GM19467 (cell line): ENCODE measurements around the gene NMNAT1.
A peak's percentile ranks its signal among the peaks of the same experiment; 100 is the strongest.
"Not testable (repeated sequence)": the region's sequence is repeated elsewhere in the genome, so short reads cannot be mapped to it uniquely, and the experiment has no call there.

Experiments
- ATAC-seq: cut with Tn5 transposase; IDR thresholded peaks from one replicate; pipeline ENCODE4 v1.9.1; 2021; ENCODE audit warnings: mild to moderate bottlenecking, moderate library complexity; ENCODE audit not compliant: unreplicated experiment

The NMNAT1 gene

DNA sequence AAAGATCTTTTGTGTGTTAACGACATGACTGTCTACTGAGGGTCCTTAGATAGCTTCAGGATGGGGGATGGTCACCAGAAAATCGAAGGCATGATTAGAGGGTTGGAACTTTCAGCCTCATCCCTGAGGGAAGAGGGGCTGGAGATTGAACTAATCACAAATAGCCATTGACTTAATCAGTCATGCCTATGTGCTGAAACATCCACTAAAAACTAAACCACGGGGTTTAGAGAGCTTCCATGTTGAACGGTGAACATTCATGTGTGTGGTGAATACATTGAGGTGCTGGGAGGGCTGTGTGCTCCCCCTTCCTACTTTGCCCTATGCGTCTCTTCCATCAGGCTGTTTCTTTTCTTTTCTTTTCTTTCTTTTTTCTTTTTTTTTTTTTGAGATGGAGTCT lies 70.7 kb downstream of the NMNAT1 start:
- no peak for ATAC-seq

DNA sequence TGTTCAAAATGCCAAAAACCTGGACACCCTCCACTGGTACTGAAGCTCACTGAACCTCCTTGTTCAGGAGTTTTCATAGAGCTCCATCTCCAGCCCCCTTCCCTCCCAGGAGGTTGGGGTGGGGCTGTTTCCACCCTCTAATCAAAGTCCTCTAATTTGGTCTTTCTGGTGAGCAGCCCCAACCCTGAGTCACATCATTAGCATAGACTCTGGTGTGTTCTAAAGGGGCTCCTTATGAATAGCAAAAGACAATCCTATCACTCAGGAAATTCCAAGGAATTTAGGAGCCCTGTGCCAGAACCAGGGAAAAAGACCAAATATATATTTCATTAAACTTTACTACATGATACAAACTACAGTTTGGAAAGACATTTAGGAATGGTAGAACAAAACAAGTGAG lies 76.3 kb downstream of the NMNAT1 start:
- ATAC-seq, result no peak

DNA sequence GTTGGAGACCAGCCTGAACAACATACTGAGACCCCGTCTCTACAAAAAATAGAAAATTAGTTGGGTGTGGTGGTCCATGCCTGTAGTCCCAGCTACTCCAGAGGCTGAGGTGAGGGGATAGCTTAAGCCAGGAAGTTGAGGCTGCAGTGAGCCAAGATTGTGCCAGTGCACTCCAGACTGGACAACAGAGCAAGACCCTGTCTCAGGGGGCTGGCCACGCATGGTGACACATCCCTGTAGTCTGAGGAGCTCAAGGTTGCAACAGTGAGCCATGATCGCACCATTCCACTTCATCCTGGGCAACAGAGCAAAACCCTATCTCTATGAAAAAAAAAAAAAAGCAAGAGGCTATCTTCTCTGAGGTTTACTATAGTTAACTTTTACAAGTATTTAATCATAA lies 76.8 kb downstream of the NMNAT1 start:
- no peak for ATAC-seq

DNA sequence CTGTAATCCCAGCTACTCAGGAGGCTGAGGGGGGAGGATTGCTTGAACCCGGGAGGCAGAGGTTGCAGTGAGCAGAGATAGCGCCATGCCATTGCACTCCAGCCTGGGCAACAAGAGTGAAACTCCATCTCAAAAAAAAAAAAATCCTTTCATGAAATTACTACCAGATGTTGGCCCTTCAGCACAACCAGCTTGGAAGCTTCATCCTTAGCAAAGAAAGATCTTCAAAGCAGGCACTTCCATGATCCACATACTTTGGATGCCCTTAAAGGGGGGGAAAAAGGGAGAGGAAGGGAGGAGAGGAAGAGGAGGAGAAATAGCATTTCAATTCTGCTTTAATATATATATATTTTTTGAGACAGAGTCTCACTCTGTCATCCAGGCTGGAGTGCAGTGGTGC lies 77.4 kb downstream of the NMNAT1 start:
- not testable (repeated sequence) for ATAC-seq

DNA sequence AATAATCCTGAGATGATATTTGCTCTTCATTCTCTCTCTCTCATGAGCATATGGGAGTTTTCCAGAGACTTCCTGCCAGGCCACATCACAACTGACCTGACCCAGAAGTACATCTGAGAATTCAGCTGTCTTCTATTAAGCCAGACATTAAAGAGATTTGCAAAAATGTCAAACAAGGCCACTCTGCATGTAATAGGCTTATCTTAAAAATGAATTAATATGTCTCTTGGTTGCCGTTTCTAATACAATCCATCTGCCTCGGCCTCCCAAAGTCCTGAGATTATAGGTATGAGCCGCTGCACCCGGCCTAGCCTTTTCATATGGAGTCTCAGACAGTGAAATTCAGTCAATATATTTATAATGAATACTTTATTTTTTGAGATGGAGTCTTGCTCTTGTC lies 78.7 kb downstream of the NMNAT1 start:
- not testable (repeated sequence) for ATAC-seq

DNA sequence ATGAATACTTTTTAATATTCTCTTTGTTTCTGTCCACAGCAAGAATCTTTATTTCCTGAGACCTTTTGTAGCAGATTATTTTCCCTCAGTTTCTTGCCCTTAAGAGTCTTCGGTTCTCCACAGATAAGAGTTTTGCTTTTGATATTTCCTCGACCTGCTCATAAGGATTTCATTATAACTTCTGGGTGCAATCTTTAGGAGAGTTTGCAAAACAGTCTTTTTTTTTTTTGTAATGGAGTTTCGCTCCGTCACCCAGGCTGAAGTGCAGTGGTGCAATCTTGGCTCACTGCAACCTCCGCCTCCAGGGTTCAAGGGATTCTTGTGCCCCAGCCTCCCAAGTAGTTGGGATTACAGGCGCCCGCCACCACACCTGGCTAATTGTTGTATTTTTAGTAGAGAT lies 79.4 kb downstream of the NMNAT1 start:
- ATAC-seq, result no peak

DNA sequence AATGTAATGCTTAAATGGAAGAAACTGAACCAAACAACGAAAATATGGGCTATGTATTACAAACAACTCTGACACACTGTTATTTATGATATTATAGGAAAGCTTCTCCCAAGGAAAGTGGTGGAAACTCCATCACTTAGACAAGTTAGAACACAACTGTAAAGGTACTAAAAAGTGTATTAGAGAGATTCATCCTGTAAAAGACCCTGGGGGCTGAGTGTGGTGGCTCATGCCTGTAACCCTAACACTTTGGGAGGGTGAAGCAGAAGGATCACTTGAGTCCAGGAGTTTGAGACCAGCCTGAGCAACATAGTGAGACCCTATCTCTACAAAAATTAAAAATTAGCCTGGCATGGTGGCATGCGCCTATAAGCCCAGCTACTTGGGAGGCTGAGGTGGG lies 82.1 kb downstream of the NMNAT1 start:
- ATAC-seq, result no peak

DNA sequence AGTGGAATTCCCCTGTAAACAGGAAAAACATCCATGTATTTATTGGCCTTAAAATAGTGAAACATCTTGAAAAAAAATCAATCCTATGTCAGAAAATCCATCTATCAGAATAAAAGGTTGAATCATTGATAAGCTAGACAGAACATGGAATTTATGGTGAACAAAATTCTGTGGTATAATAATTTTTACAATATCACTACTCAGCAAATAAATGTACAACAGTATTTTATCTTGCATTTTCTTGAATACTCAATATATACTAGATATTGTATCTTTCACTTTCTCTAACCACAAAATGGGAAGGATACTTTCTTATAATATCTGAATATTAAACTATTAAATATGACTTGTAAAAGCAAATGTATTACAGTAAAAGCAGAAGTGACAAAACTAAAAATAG lies 83.8 kb downstream of the NMNAT1 start:
- ATAC-seq, result no peak

DNA sequence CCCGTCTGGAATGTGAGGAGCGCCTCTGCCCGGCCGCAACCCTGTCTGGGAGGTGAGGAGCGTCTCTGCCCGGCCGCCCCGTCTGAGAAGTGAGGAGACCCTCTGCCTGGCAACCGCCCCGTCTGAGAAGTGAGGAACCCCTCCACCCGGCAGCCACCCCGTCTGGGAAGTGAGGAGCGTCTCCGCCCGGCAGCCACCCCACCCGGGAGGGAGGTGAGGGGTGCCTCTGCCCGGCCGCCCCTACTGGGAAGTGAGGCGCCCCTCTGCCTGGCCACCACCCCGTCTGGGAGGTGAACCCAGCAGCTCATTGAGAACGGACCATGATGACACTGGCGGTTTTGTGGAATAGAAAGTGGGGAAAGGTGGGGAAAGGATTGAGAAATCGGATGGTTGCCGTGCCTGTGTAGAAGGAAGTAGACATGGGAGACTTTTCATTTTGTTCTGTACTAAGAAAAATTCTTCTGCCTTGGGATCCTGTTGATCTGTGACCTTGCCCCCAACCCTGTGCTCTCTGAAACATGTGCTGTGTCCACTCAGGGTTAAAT lies 85.8 kb downstream of the NMNAT1 start:
- ATAC-seq, result not testable (repeated sequence)

DNA sequence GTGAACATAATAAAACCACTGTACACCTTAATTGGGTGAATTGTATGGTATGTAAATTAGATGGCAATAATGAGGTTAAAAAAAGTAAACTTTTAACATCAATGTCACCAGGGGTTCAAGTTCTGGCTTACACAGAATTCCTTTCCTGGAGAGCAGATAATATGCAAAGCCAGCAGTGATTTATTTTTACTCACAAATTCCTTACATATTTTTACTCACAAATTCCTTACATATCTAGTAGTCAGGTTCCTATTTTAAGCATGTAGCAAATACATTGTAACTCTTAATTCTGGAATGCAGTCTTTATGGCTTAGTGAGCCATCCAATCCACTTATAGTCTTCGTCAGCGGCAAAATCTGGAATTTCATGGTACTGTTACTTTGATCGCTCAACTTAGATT lies 88.2 kb downstream of the NMNAT1 start:
- no peak for ATAC-seq

DNA sequence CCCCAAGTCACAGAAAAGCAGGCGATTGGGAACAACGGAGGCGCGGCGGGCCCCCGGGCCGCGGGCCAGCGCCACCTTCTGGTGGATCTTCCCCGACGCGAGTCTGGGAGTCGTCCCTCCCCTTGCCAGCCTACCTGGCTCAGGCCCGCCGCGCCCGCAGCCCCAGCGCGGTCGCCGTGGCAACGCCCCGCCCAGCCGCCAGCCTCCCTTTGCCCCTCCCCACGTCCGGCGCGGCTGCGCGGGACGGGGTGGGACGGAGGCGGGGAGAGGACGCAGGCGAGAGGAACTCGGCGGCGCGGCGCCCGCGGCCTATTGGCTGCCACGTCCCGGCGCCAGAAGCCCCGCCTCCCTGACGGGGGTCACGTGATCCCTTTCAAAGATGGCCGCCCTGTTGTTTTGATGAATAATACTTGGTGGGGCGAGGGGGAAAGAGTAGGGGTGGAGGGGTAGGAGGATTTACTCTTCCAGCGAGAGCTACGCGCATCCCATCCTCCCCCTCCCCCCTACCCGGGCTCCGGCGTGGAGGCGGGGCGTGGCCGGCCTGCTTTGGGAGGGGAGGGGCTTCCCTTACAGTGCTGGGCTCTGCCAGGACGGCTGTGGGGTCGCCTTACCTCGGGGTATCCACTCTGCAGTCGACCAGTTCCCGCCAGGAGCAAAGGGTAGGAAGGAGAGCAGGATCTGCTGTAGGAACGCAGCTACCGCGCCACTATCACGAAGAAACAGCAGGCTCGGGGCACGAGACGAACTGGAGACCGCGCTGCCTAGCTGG lies 89.5 kb downstream of the NMNAT1 start, which contains the start of gene UBE4B:
UBE4B (plus strand) TSS at position 369 of the 769 bp plus-strand sequence. CDS start 713 bp downstream, outside the sequence.
- ATAC-seq, result peak; percentile 95

DNA sequence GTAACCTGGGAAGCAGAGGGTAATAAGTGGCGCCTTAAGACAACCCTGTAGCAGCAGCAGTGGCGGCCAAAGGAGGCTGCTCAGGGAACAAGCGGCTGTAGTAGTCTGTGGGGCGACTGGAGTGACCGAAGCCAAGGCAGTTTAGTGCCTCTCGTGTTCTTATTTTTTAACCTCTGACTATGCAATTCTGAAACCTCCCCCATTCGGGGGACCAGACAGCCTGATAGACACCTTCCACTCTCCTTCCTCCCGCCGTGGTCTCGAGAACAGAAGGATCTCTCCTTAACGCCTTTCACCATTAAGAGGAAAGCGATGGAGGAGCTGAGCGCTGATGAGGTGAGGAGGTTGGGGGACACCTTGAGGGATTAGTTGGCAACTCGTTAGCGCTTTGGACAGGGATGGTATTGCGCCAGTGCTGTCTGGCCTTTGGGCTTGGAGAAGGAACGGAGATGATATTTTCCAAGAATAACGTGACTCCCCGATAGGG lies 90.1 kb downstream of the NMNAT1 start:
- no peak for ATAC-seq
